G401 (cell line): ENCODE measurements around the gene AP2M1. TPM values are rescaled to one million over a fixed set of nuclear protein-coding genes. Genes with fewer than 3 reads are reported as not detected.
A peak's percentile ranks its signal among the peaks of the same experiment; 100 is the strongest.

Experiments used
- DNase-seq: peaks from one replicate; pipeline ENCODE4 v3.0.0-alpha.2; 2015; ENCODE audit warnings: low spot score
- in situ Hi-C: cut with HindIII; loops from 2 replicates; pipeline ENCODE4 v1.10.0; 2016; ENCODE audit warnings: low sequenced_read_pairs, mixed read lengths
- total RNA-seq: library from RNA; depleted of rRNA; stranded (reverse); fragments of >200 nt; shearing (Covaris generic); gene quantifications from 2 replicates; pipeline ENCODE4 v1.2.3, GENCODE V29; 2014

Gene AP2M1
- total RNA-seq, 1 experiment from 2014 or later, result 352 TPM

- DNase-seq, result peak; percentile 38
- in situ Hi-C loops, result no loop called here
Observed at GRCh38 chr3:184176377-184177330, 2.0 kb downstream of the AP2M1 start.

- DNase-seq, result no peak
- in situ Hi-C loops, result no loop called here
Observed at GRCh38 chr3:184177331-184177731, 2.7 kb downstream of the AP2M1 start.

- DNase-seq, result no peak
- in situ Hi-C loops, result no loop called here
Observed at GRCh38 chr3:184177767-184178306, 3.2 kb downstream of the AP2M1 start.

- DNase-seq, result no peak
- in situ Hi-C loops, result no loop called here
Observed at GRCh38 chr3:184178521-184179138, 4.0 kb downstream of the AP2M1 start.

GRCh38 chr3:184180165-184180564 lies 5.5 kb downstream of the AP2M1 start:
- no peak for DNase-seq
- in situ Hi-C loops, result no loop called here

- in situ Hi-C loops, result no loop called here
- DNase-seq, result no peak
Observed at GRCh38 chr3:184181596-184181995, 6.9 kb downstream of the AP2M1 start.

- no peak for DNase-seq
- in situ Hi-C loops, result no loop called here
Observed at GRCh38 chr3:184183679-184184078, 9.0 kb downstream of the AP2M1 start.

- DNase-seq, result no peak
- in situ Hi-C loops, result no loop called here
Observed at GRCh38 chr3:184184546-184185230, 10.0 kb downstream of the AP2M1 start.

- DNase-seq, result peak; percentile 98
- in situ Hi-C loops, result no loop called here
Observed at GRCh38 chr3:184185461-184186183, 11.0 kb downstream of the AP2M1 start.

GRCh38 chr3:184186184-184186901 lies 11.7 kb downstream of the AP2M1 start, which contains the start of gene ABCF3:
Gene ABCF3 (plus strand): TSS chr3:184186199. CDS start chr3:184186208, 9 bp downstream.
- in situ Hi-C loops, result no loop called here
- no peak for DNase-seq

- no peak for DNase-seq
- in situ Hi-C loops, result no loop called here
Observed at GRCh38 chr3:184186902-184187207, 12.2 kb downstream of the AP2M1 start.

GRCh38 chr3:184188080-184188479 lies 13.4 kb downstream of the AP2M1 start:
- peak; percentile 37 for DNase-seq

GRCh38 chr3:184189421-184189820 lies 14.8 kb downstream of the AP2M1 start:
- in situ Hi-C loops, result no loop called here
- DNase-seq, result no peak

More at GRCh38 chr3:184188080-184188479, 13.4 kb downstream of the AP2M1 start:
- in situ Hi-C loops, result no loop called here

- DNase-seq, result no peak
- in situ Hi-C loops, result no loop called here
Observed at GRCh38 chr3:184192889-184193288, 18.2 kb downstream of the AP2M1 start.

GRCh38 chr3:184193991-184194539 lies 19.4 kb downstream of the AP2M1 start:
- in situ Hi-C loops, result no loop called here
- no peak for DNase-seq

GRCh38 chr3:184196536-184196935 lies 21.9 kb downstream of the AP2M1 start:
- DNase-seq, result no peak
- in situ Hi-C loops, result no loop called here

GRCh38 chr3:184198509-184198908 lies 23.9 kb downstream of the AP2M1 start:
- no peak for DNase-seq
- in situ Hi-C loops, result no loop called here

- no peak for DNase-seq
Observed at GRCh38 chr3:184200825-184201224, 26.2 kb downstream of the AP2M1 start.

More at GRCh38 chr3:184200825-184201224, 26.2 kb downstream of the AP2M1 start:
- in situ Hi-C loops, result no loop called here
